Measurements from ENCODE around the gene USP40. TPM values are rescaled to one million over a fixed set of nuclear protein-coding genes. Genes with fewer than 3 reads are reported as not detected.

The USP40 gene
- total RNA-seq, 2 donors from 2014 or later = 11.6 to 12.5 TPM

GRCh38 chr2:233426619-233427342 is 139.8 kb downstream of the USP40 start:
- Histone ChIP-seq H3K36me3 (no peaks in the 10 kb centered on the region), H3K4me3 (no peak overlapping the region), H3K27me3 (no peaks in the 10 kb centered on the region), H3K27ac (peak overlapping the region; percentile 44 to 93), H3K9me3 (no peaks in the 10 kb centered on the region), H3K4me1 (peaks cover 0 to 78% of the 10 kb centered on the region in 2 donors)
- DNase-seq (ENCODE audit: low spot score) = peak; percentile 30
- no peak for TF ChIP-seq CTCF (IDR thresholded peaks at IDR 0.05)

Other genes starting within 250 kb of the USP40 start
- 10 to 100 TPM; 18.4 to 40.1 TPM for gene DGKD, start 212.3 kb downstream of the USP40 start, total RNA-seq
- not detected for gene UGT1A8, start 50.9 kb upstream of the USP40 start, total RNA-seq
- gene UGT1A10, start 69.7 kb upstream of the USP40 start, total RNA-seq = not detected
- not detected for gene UGT1A9, start 105.1 kb upstream of the USP40 start, total RNA-seq
- not detected for gene UGT1A7, start 115.1 kb upstream of the USP40 start, total RNA-seq
- gene UGT1A6, start 126.1 kb upstream of the USP40 start, total RNA-seq = not detected
- gene UGT1A5, start 146.1 kb upstream of the USP40 start, total RNA-seq = not detected
- not detected for gene UGT1A4, start 152.0 kb upstream of the USP40 start, total RNA-seq
- gene UGT1A3, start 162.3 kb upstream of the USP40 start, total RNA-seq = not detected
- gene UGT1A1, start 193.5 kb upstream of the USP40 start, total RNA-seq = not detected
- not detected for gene MROH2A, start 211.5 kb upstream of the USP40 start, total RNA-seq

Data from right atrium auricular region (tissue), 2 donors.